Measurements from ENCODE around the gene COQ8A.

The COQ8A gene

GRCh38 chr1:226977643-226978431, 37.7 kb downstream of the COQ8A start:
- no peak for FAIRE-seq
- DNase-seq (ENCODE audit: insufficient read length) = no peak
- TF ChIP-seq POLR2A (IDR thresholded peaks at IDR 0.05; ENCODE audit: low read depth, low read length) (no peak), TAF1 (IDR thresholded peaks at IDR 0.05; ENCODE audit: borderline replicate concordance, low read depth, low read length) (no peak), POLR2AphosphoS5 (IDR thresholded peaks at IDR 0.05; ENCODE audit: low read depth, low read length) (no peak)

- FAIRE-seq = no peak
- TF ChIP-seq POLR2AphosphoS5 (IDR thresholded peaks at IDR 0.05; ENCODE audit: low read depth, low read length) (no peak), TAF1 (IDR thresholded peaks at IDR 0.05; ENCODE audit: borderline replicate concordance, low read depth, low read length) (no peak), POLR2A (IDR thresholded peaks at IDR 0.05; ENCODE audit: low read depth, low read length) (no peak)
Observed at GRCh38 chr1:226978432-226979114, 38.5 kb downstream of the COQ8A start.

GRCh38 chr1:226979115-226979516, 39.0 kb downstream of the COQ8A start:
- no peak for DNase-seq (ENCODE audit: insufficient read length)
- TF ChIP-seq TAF1 (IDR thresholded peaks at IDR 0.05; ENCODE audit: borderline replicate concordance, low read depth, low read length) (no peak), POLR2A (IDR thresholded peaks at IDR 0.05; ENCODE audit: low read depth, low read length) (no peak), POLR2AphosphoS5 (IDR thresholded peaks at IDR 0.05; ENCODE audit: low read depth, low read length) (no peak)
- FAIRE-seq = no peak

More at GRCh38 chr1:226978432-226979114, 38.5 kb downstream of the COQ8A start:
- no peak for DNase-seq (ENCODE audit: insufficient read length)

- DNase-seq (ENCODE audit: insufficient read length) (no peak), FAIRE-seq (no peak)
- TF ChIP-seq TAF1 (IDR thresholded peaks at IDR 0.05; ENCODE audit: borderline replicate concordance, low read depth, low read length) = no peak
- no peak for TF ChIP-seq POLR2A (IDR thresholded peaks at IDR 0.05; ENCODE audit: low read depth, low read length)
- TF ChIP-seq POLR2AphosphoS5 (IDR thresholded peaks at IDR 0.05; ENCODE audit: low read depth, low read length) = no peak
Observed at GRCh38 chr1:226979517-226980121, 39.5 kb downstream of the COQ8A start.

- no peak for FAIRE-seq
- TF ChIP-seq TAF1 (IDR thresholded peaks at IDR 0.05; ENCODE audit: borderline replicate concordance, low read depth, low read length) (no peak), POLR2A (IDR thresholded peaks at IDR 0.05; ENCODE audit: low read depth, low read length) (no peak), POLR2AphosphoS5 (IDR thresholded peaks at IDR 0.05; ENCODE audit: low read depth, low read length) (no peak)
- DNase-seq (ENCODE audit: insufficient read length) = no peak
Observed at GRCh38 chr1:226980122-226980560, 40.0 kb downstream of the COQ8A start.

GRCh38 chr1:226980565-226981385, 40.7 kb downstream of the COQ8A start:
- TF ChIP-seq POLR2A (IDR thresholded peaks at IDR 0.05; ENCODE audit: low read depth, low read length) = no peak
- no peak for TF ChIP-seq TAF1 (IDR thresholded peaks at IDR 0.05; ENCODE audit: borderline replicate concordance, low read depth, low read length)
- TF ChIP-seq POLR2AphosphoS5 (IDR thresholded peaks at IDR 0.05; ENCODE audit: low read depth, low read length) = no peak
- no peak for FAIRE-seq
- DNase-seq (ENCODE audit: insufficient read length) = no peak

GRCh38 chr1:226981386-226981817, 41.3 kb downstream of the COQ8A start:
- FAIRE-seq (no peak), DNase-seq (ENCODE audit: insufficient read length) (no peak)
- TF ChIP-seq POLR2AphosphoS5 (IDR thresholded peaks at IDR 0.05; ENCODE audit: low read depth, low read length) (no peak), POLR2A (IDR thresholded peaks at IDR 0.05; ENCODE audit: low read depth, low read length) (no peak), TAF1 (IDR thresholded peaks at IDR 0.05; ENCODE audit: borderline replicate concordance, low read depth, low read length) (no peak)

GRCh38 chr1:226981838-226982237, 41.7 kb downstream of the COQ8A start:
- no peak for TF ChIP-seq POLR2AphosphoS5 (IDR thresholded peaks at IDR 0.05; ENCODE audit: low read depth, low read length)
- no peak for TF ChIP-seq TAF1 (IDR thresholded peaks at IDR 0.05; ENCODE audit: borderline replicate concordance, low read depth, low read length)
- no peak for TF ChIP-seq POLR2A (IDR thresholded peaks at IDR 0.05; ENCODE audit: low read depth, low read length)
- DNase-seq (ENCODE audit: insufficient read length) (no peak), FAIRE-seq (no peak)

- no peak for TF ChIP-seq POLR2AphosphoS5 (IDR thresholded peaks at IDR 0.05; ENCODE audit: low read depth, low read length)
- TF ChIP-seq TAF1 (IDR thresholded peaks at IDR 0.05; ENCODE audit: borderline replicate concordance, low read depth, low read length) = no peak
- no peak for TF ChIP-seq POLR2A (IDR thresholded peaks at IDR 0.05; ENCODE audit: low read depth, low read length)
- DNase-seq (ENCODE audit: insufficient read length) = no peak
- no peak for FAIRE-seq
Observed at GRCh38 chr1:226982451-226983177, 42.5 kb downstream of the COQ8A start.

- no peak for TF ChIP-seq POLR2AphosphoS5 (IDR thresholded peaks at IDR 0.05; ENCODE audit: low read depth, low read length)
- TF ChIP-seq TAF1 (IDR thresholded peaks at IDR 0.05; ENCODE audit: borderline replicate concordance, low read depth, low read length) = no peak
- TF ChIP-seq POLR2A (IDR thresholded peaks at IDR 0.05; ENCODE audit: low read depth, low read length) = no peak
- FAIRE-seq (no peak), DNase-seq (ENCODE audit: insufficient read length) (no peak)
Observed at GRCh38 chr1:226983247-226983991, 43.3 kb downstream of the COQ8A start.
